ENCODE measurements around the gene MACIR. TPM values are rescaled to one million over a fixed set of nuclear protein-coding genes. Genes with fewer than 3 reads are reported as not detected.

MACIR gene
- total RNA-seq, 1 experiment from 2014 or later, result 23.4 TPM

GRCh38 chr5:103259705-103260355 is 1.3 kb downstream of the MACIR start:
- Histone ChIP-seq H3K9me3 (ENCODE audit: low read depth, low read length, poor library complexity, severe bottlenecking) (no peaks in the 10 kb centered on the region), H3K27ac (ENCODE audit: low read depth, low read length, poor library complexity, severe bottlenecking) (peak overlapping the region; percentile 86), H3K4me3 (ENCODE audit: low read depth, low read length, poor library complexity, severe bottlenecking) (peak overlapping the region; percentile 88), H3K36me3 (ENCODE audit: insufficient read depth, low read length, poor library complexity, severe bottlenecking) (no peaks in the 10 kb centered on the region), H3K4me1 (ENCODE audit: insufficient read depth, low read length, poor library complexity, severe bottlenecking) (peaks cover 33% of the 10 kb centered on the region), H3K27me3 (replicated peaks; ENCODE audit: insufficient read depth, low read depth, low read length, poor library complexity) (no peaks in the 10 kb centered on the region)
- peak; percentile 71 for DNase-seq (ENCODE audit: low spot score)
- CTCF ChIA-PET, result no interaction called here
- POLR2A ChIA-PET (ENCODE audit: low non-redundant PET), result no interaction called here
- TF ChIP-seq CTCF (conservative IDR thresholded peaks at IDR 0.05; ENCODE audit: low read depth, low read length) (no peak), EZH2 (IDR thresholded peaks at IDR 0.05; ENCODE audit: borderline replicate concordance, low read depth, low read length, poor library complexity, severe bottlenecking) (no peak)
- intact Hi-C loops (cut with micrococcal nuclease; ENCODE audit: unreplicated experiment), result no loop called here
- no TSS peak for BruUV-seq (replicated peaks)

- Histone ChIP-seq H3K4me3 (ENCODE audit: low read depth, low read length, poor library complexity, severe bottlenecking) (peak overlapping the region; percentile 88), H3K36me3 (ENCODE audit: insufficient read depth, low read length, poor library complexity, severe bottlenecking) (no peaks in the 10 kb centered on the region), H3K27ac (ENCODE audit: low read depth, low read length, poor library complexity, severe bottlenecking) (no peak overlapping the region), H3K27me3 (replicated peaks; ENCODE audit: insufficient read depth, low read depth, low read length, poor library complexity) (no peaks in the 10 kb centered on the region), H3K4me1 (ENCODE audit: insufficient read depth, low read length, poor library complexity, severe bottlenecking) (peaks cover 29% of the 10 kb centered on the region), H3K9me3 (ENCODE audit: low read depth, low read length, poor library complexity, severe bottlenecking) (no peaks in the 10 kb centered on the region)
- ChIA-PET POLR2A (ENCODE audit: low non-redundant PET) (no interaction called here), CTCF (no interaction called here)
- DNase-seq (ENCODE audit: low spot score), result no peak
- no peak for TF ChIP-seq CTCF (conservative IDR thresholded peaks at IDR 0.05; ENCODE audit: low read depth, low read length)
- no peak for TF ChIP-seq EZH2 (IDR thresholded peaks at IDR 0.05; ENCODE audit: borderline replicate concordance, low read depth, low read length, poor library complexity, severe bottlenecking)
- TSS peak; percentile 49 for BruUV-seq (replicated peaks)
- intact Hi-C loops (cut with micrococcal nuclease; ENCODE audit: unreplicated experiment), result no loop called here
Measured at GRCh38 chr5:103260951-103261350, 2.4 kb downstream of the MACIR start.

- Histone ChIP-seq H3K9me3 (ENCODE audit: low read depth, low read length, poor library complexity, severe bottlenecking) (no peaks in the 10 kb centered on the region), H3K36me3 (ENCODE audit: insufficient read depth, low read length, poor library complexity, severe bottlenecking) (no peaks in the 10 kb centered on the region), H3K4me1 (ENCODE audit: insufficient read depth, low read length, poor library complexity, severe bottlenecking) (peaks cover 37% of the 10 kb centered on the region), H3K4me3 (ENCODE audit: low read depth, low read length, poor library complexity, severe bottlenecking) (no peak overlapping the region), H3K27ac (ENCODE audit: low read depth, low read length, poor library complexity, severe bottlenecking) (no peak overlapping the region), H3K27me3 (replicated peaks; ENCODE audit: insufficient read depth, low read depth, low read length, poor library complexity) (no peaks in the 10 kb centered on the region)
- DNase-seq (ENCODE audit: low spot score), result no peak
- ChIA-PET CTCF (no interaction called here), POLR2A (ENCODE audit: low non-redundant PET) (no interaction called here)
- intact Hi-C loops (cut with micrococcal nuclease; ENCODE audit: unreplicated experiment), result no loop called here
- TF ChIP-seq CTCF (conservative IDR thresholded peaks at IDR 0.05; ENCODE audit: low read depth, low read length) (no peak), EZH2 (IDR thresholded peaks at IDR 0.05; ENCODE audit: borderline replicate concordance, low read depth, low read length, poor library complexity, severe bottlenecking) (no peak)
- no TSS peak for BruUV-seq (replicated peaks)
Measured at GRCh38 chr5:103262422-103262871, 3.9 kb downstream of the MACIR start.

Data from A673 (cell line).